Natural killer cell (primary cell): Measurements from ENCODE around the gene RRAGC. TPM values are rescaled to one million over a fixed set of nuclear protein-coding genes. Genes with fewer than 3 reads are reported as not detected.

Experiments used
- ATAC-seq, 3 donors: fragments of 150-1000 bp in 2 of 3; fragments of 200-7000 bp in 1 of 3; cut with Tn5 transposase; 1 replicate in 1 of 3; 2 replicates in 2 of 3; pipeline ENCODE4 v1.10.0; 2021; ENCODE audit warnings: mild to moderate bottlenecking in 2 of 3, moderate library complexity in 2 of 3
- DNase-seq, 2 donors: peaks; one replicate each; pipeline versions ENCODE4 v3.0.0 to v3.0.0-alpha.2; 2013 to 2021; ENCODE audit warnings: mixed read lengths in 1 of 2
- H3K27ac ChIP-seq: one replicate; pipeline ENCODE4 v1.5.1; 2013; ENCODE audit warnings: mild to moderate bottlenecking, low read length
- H3K27me3 ChIP-seq: one replicate; pipeline ENCODE4 v1.6.1; 2013; ENCODE audit warnings: low read length; ENCODE audit not compliant: control insufficient read depth, insufficient read depth
- H3K36me3 ChIP-seq: one replicate; pipeline ENCODE4 v1.6.1; 2013; ENCODE audit warnings: low read length; ENCODE audit not compliant: control insufficient read depth, insufficient read depth
- H3K4me1 ChIP-seq: one replicate; pipeline ENCODE4 v1.6.1; 2013; ENCODE audit warnings: low read length; ENCODE audit not compliant: control insufficient read depth, insufficient read depth
- H3K4me3 ChIP-seq: one replicate; pipeline ENCODE4 v1.5.1; 2013; ENCODE audit warnings: low read length
- H3K9me3 ChIP-seq: one replicate; pipeline ENCODE4 v1.6.1; 2013; ENCODE audit warnings: low read length; ENCODE audit not compliant: control insufficient read depth, insufficient read depth
- H3K27ac Mint-ChIP-seq, 2 donors: one replicate each; pipeline ENCODE4 v1.8.0; 2022; ENCODE audit warnings: mild to moderate bottlenecking in 2 of 2, mixed read lengths in 2 of 2, moderate library complexity in 1 of 2
- H3K27me3 Mint-ChIP-seq, 2 donors: one replicate each; pipeline ENCODE4 v1.8.0; 2022; ENCODE audit warnings: low read depth in 2 of 2, mixed read lengths in 2 of 2
- H3K36me3 Mint-ChIP-seq: one replicate; pipeline ENCODE4 v1.8.0; 2022; ENCODE audit warnings: mixed read lengths
- H3K4me1 Mint-ChIP-seq, 2 donors: one replicate each; pipeline ENCODE4 v1.8.0; 2022; ENCODE audit warnings: mixed read lengths in 2 of 2
- H3K4me3 Mint-ChIP-seq: one replicate; pipeline ENCODE4 v1.8.0; 2022; ENCODE audit warnings: mild to moderate bottlenecking, moderate library complexity, mixed read lengths
- H3K9me3 Mint-ChIP-seq, 2 donors: one replicate each; pipeline ENCODE4 v1.8.0; 2022; ENCODE audit warnings: mixed read lengths in 2 of 2
- WGBS: methylation state at CpG from one replicate; pipeline ENCODE4 v1.1.7; 2013; ENCODE audit warnings: missing lambda C conversion rate; ENCODE audit not compliant: insufficient coverage; 5-methylcytosine and 5-hydroxymethylcytosine counted together
- intact Hi-C: fragments of 100-400 bp; cut with micrococcal nuclease; formaldehyde crosslinking; loops from one replicate; pipeline ENCODE4 v1.14.2; 2022
- total RNA-seq, 4 donors: library from RNA; stranded (reverse); fragments of 120-200 nt in 1 of 4; gene quantifications; one replicate each; pipeline versions ENCODE4 v1.2.3 to v1.2.4, GENCODE V29; 2013 to 2022
- TF ChIP-seq, protein P1 (sequence below): fragments of 200-600 bp; IDR thresholded peaks from one replicate; pipeline ENCODE4 v1.8.0; 2022; ENCODE audit warnings: antibody characterized with exemption

The RRAGC gene
- total RNA-seq, 3 donors from 2014 or later (not counting 1 experiment from before 2014, with no cell fraction given): 15.9 to 24.9 (median 22.0) TPM

DNA sequence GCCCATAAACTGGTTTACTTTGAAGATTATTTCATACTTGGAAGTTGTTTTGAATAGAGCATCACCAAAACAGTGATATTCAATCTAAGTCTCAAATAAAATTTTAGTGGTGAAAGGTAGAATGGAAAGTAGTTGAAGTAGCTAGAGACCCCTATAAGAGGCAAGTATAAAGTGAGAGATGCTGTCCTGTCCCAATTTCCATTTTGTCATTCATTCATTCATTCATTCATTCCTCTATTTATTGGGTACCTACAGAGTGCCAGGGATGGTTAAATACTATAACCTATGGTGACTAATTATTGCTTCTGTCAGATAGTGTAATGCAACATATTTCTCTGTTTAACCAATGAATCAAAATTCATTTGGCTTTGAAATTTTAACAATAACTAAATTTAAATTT, 32.7 kb downstream of the RRAGC start:
- ATAC-seq (no peak), DNase-seq (no peak)
- H3K9me3 Mint-ChIP-seq: no peaks in the 10 kb centered on the region
- H3K36me3 ChIP-seq: no peaks in the 10 kb centered on the region
- intact Hi-C loops: no loop called here
- H3K4me3 ChIP-seq: no peak overlapping the region
- H3K36me3 Mint-ChIP-seq: no peaks in the 10 kb centered on the region
- no peaks in the 10 kb centered on the region for H3K4me1 Mint-ChIP-seq
- H3K4me1 ChIP-seq: no peaks in the 10 kb centered on the region
- H3K27me3 Mint-ChIP-seq: peaks cover 13 to 43% of the 10 kb centered on the region in 2 donors
- no peaks in the 10 kb centered on the region for H3K27me3 ChIP-seq
- H3K27ac ChIP-seq: no peak overlapping the region
- TF ChIP-seq, protein P1, sequence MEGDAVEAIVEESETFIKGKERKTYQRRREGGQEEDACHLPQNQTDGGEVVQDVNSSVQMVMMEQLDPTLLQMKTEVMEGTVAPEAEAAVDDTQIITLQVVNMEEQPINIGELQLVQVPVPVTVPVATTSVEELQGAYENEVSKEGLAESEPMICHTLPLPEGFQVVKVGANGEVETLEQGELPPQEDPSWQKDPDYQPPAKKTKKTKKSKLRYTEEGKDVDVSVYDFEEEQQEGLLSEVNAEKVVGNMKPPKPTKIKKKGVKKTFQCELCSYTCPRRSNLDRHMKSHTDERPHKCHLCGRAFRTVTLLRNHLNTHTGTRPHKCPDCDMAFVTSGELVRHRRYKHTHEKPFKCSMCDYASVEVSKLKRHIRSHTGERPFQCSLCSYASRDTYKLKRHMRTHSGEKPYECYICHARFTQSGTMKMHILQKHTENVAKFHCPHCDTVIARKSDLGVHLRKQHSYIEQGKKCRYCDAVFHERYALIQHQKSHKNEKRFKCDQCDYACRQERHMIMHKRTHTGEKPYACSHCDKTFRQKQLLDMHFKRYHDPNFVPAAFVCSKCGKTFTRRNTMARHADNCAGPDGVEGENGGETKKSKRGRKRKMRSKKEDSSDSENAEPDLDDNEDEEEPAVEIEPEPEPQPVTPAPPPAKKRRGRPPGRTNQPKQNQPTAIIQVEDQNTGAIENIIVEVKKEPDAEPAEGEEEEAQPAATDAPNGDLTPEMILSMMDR: no peak
- no peak overlapping the region for H3K27ac Mint-ChIP-seq
- no peak overlapping the region for H3K4me3 Mint-ChIP-seq
- H3K9me3 ChIP-seq: no peaks in the 10 kb centered on the region

DNA sequence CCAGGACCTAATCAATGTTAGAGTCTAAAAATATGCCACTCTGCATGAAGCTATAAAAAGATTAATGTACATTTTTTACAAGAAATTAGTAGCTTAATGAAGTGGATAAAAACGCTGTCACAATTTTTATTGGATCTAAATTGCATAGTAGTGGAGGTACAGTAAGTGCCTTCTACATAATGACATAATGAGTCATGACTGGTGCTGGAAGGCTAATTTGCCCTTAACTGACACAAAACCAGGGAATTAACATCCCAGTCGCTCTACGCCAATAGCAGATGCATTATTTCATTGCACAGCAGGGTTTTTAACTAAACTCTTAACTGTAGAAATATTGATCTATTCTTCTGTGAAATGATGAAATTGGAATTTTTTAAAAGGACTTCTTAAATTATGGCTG, 33.3 kb downstream of the RRAGC start:
- Histone ChIP-seq H3K4me1 (no peaks in the 10 kb centered on the region), H3K27me3 (no peaks in the 10 kb centered on the region), H3K27ac (no peak overlapping the region), H3K9me3 (no peaks in the 10 kb centered on the region), H3K4me3 (no peak overlapping the region), H3K36me3 (no peaks in the 10 kb centered on the region)
- Mint-ChIP-seq H3K4me1 (no peaks in the 10 kb centered on the region), H3K9me3 (no peaks in the 10 kb centered on the region), H3K4me3 (no peak overlapping the region), H3K36me3 (no peaks in the 10 kb centered on the region), H3K27ac (no peak overlapping the region), H3K27me3 (peaks cover 15 to 47% of the 10 kb centered on the region in 2 donors)
- ATAC-seq: no peak
- intact Hi-C loops: no loop called here
- TF ChIP-seq, protein P1: no peak
- DNase-seq: no peak
- WGBS: 93% methylated on average over 3 of the region's 3 CpGs

DNA sequence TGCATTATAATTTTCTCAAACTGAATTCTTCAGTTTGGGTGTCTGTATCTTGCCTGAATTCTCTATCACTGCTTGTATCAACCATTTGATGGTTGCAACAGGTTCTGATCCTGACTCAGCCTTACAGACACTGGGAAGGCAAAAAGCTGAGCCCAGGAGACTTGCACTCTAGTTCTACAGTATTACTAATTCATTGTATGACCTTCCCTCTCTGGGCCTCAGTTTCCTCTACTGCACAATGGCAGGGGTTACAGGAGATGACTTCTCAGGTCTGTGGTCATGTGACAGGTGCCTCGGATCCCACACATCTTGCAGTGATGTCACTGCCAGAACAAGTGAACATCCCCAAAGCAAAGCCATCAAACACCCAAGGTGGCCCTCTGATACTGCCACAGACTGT, 38.7 kb downstream of the RRAGC start:
- Mint-ChIP-seq H3K9me3 (no peaks in the 10 kb centered on the region), H3K4me1 (no peaks in the 10 kb centered on the region), H3K27me3 (peaks cover 33 to 60% of the 10 kb centered on the region in 2 donors), H3K4me3 (no peak overlapping the region), H3K36me3 (no peaks in the 10 kb centered on the region), H3K27ac (no peak overlapping the region)
- no peak overlapping the region for H3K4me3 ChIP-seq
- peaks cover 25% of the 10 kb centered on the region for H3K27me3 ChIP-seq
- H3K4me1 ChIP-seq: peaks cover 12% of the 10 kb centered on the region
- no peak overlapping the region for H3K27ac ChIP-seq
- H3K9me3 ChIP-seq: peaks cover 8% of the 10 kb centered on the region
- intact Hi-C loops: no loop called here
- H3K36me3 ChIP-seq: no peaks in the 10 kb centered on the region
- ATAC-seq (no peak), DNase-seq (no peak)
- 69% methylated on average over 1 of the region's 1 CpG for WGBS
- TF ChIP-seq, protein P1: no peak

DNA sequence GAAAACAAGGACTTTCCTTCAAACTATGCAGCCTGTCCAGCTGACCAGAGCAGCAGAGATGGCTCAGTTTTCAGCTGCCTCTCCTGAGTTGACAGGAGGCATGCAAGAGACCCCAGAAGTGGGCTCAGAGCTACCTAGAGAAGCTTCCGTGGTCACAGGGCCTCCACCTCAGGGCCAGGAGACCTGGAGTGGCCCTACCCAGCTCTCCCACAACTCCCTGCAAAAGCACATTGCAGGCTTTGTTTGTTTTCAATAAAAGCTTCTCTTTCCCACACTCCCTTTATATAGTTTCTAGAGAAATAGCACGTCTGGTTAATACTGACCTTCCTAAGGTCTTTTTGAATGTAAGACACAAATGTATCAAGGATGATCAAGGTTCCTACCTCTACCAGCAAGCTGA, 40.1 kb downstream of the RRAGC start:
- intact Hi-C loops: no loop called here
- Mint-ChIP-seq H3K27me3 (peaks cover 43 to 63% of the 10 kb centered on the region in 2 donors), H3K27ac (no peak overlapping the region), H3K9me3 (no peaks in the 10 kb centered on the region), H3K4me3 (no peak overlapping the region), H3K4me1 (no peaks in the 10 kb centered on the region), H3K36me3 (no peaks in the 10 kb centered on the region)
- Histone ChIP-seq H3K4me3 (no peak overlapping the region), H3K27ac (no peak overlapping the region), H3K4me1 (peaks cover 12% of the 10 kb centered on the region), H3K27me3 (peaks cover 30% of the 10 kb centered on the region), H3K9me3 (peaks cover 8% of the 10 kb centered on the region), H3K36me3 (no peaks in the 10 kb centered on the region)
- TF ChIP-seq, protein P1: no peak
- no peak for ATAC-seq
- no peak for DNase-seq
- WGBS: 71% methylated on average over 2 of the region's 2 CpGs
